Lung (tissue), 12 donors: Measurements from ENCODE around the gene LRP5. TPM values are rescaled to one million over a fixed set of nuclear protein-coding genes. Genes with fewer than 3 reads are reported as not detected.

Experiments
- ATAC-seq: fragments of 200-7000 bp; cut with Tn5 transposase; one replicate; pipeline ENCODE4 v1.9.1; 2020; ENCODE audit warnings: moderate number of reproducible peaks; ENCODE audit not compliant: insufficient read depth, low FRiP score
- DNase-seq, 3 donors: peaks; one replicate each; pipeline ENCODE4 v3.0.0-alpha.2; 2013 to 2017
- H3K27ac ChIP-seq, 2 donors: one replicate each; pipeline ENCODE4 v1.5.1; 2013; ENCODE audit warnings: mild to moderate bottlenecking in 2 of 2, moderate library complexity in 2 of 2, control low read depth in 1 of 2, inconsistent platforms in 1 of 2, low read depth in 1 of 2, low read length in 1 of 2
- H3K27me3 ChIP-seq, 3 donors: one replicate each; pipeline ENCODE4 v1.5.1; 2013; ENCODE audit warnings: low read length in 2 of 3; ENCODE audit not compliant: control insufficient read depth in 3 of 3, insufficient read depth in 3 of 3
- H3K36me3 ChIP-seq, 4 donors: one replicate each; pipeline ENCODE4 v1.5.1; 2013; ENCODE audit warnings: low read length in 4 of 4, mild to moderate bottlenecking in 1 of 4, moderate library complexity in 1 of 4; ENCODE audit not compliant: control insufficient read depth in 4 of 4, insufficient read depth in 4 of 4
- H3K4me1 ChIP-seq, 5 donors: one replicate each; pipeline ENCODE4 v1.5.1; 2013; ENCODE audit warnings: low read length in 5 of 5, mild to moderate bottlenecking in 2 of 5, moderate library complexity in 1 of 5; ENCODE audit not compliant: control insufficient read depth in 5 of 5, insufficient read depth in 5 of 5
- H3K4me3 ChIP-seq: one replicate; pipeline ENCODE4 v1.5.1; 2013; ENCODE audit warnings: mild to moderate bottlenecking, control low read depth, moderate library complexity
- H3K9ac ChIP-seq, 2 donors: one replicate each; pipeline ENCODE4 v1.5.1; 2013; ENCODE audit warnings: low read length in 2 of 2, control low read depth in 1 of 2; ENCODE audit not compliant: insufficient read depth in 1 of 2
- H3K9me3 ChIP-seq, 4 donors: one replicate each; pipeline ENCODE4 v1.5.1; 2013; ENCODE audit warnings: low read length in 3 of 4, mild to moderate bottlenecking in 1 of 4, moderate library complexity in 1 of 4; ENCODE audit not compliant: control insufficient read depth in 4 of 4, insufficient read depth in 3 of 4
- CTCF ChIP-seq: IDR thresholded peaks from 2 replicates; pipeline ENCODE4 v1.5.1; 2012; ENCODE audit warnings: mild to moderate bottlenecking; ENCODE audit errors: control extremely low read depth, extremely low read depth
- WGBS, 2 donors: extraction: QIAGEN DNeasy Blood & Tissue Kit; methylation state at CpG; one replicate each; pipeline ENCODE4 v1.1.7; 2013; 5-methylcytosine and 5-hydroxymethylcytosine counted together
- polyA plus RNA-seq, 2 donors: library from polyadenylated mRNA; stranded (reverse); fragments of 200-250 nt; gene quantifications; one replicate each; pipeline ENCODE4 v1.2.1, GENCODE V29; 2013
- total RNA-seq, 2 donors: library from RNA; depleted of rRNA in 1 of 2; stranded (reverse); fragments of >200 nt in 1 of 2; gene quantifications; one replicate each; pipeline ENCODE4 v1.2.1, GENCODE V29; 2014 to 2021
- donor health status: control.
- donor health status: control.
- donor health status: Bipolar disorder and iron deficiency.
- donor health status: healthy.
- donor health status: DM: yes; HTN: yes; CAD: no.

The LRP5 gene
- total and polyA plus RNA-seq, 4 donors, result 33.7 to 76.4 (median 63.2) TPM

- no peak for TF ChIP-seq CTCF
- H3K27me3 ChIP-seq, result no peaks in the 10 kb centered on the region
- no peak for ATAC-seq
- no peaks in the 10 kb centered on the region for H3K9me3 ChIP-seq
- no peak overlapping the region for H3K27ac ChIP-seq
- no peak overlapping the region for H3K9ac ChIP-seq
- H3K4me1 ChIP-seq, result no peaks in the 10 kb centered on the region
- WGBS, 2 donors, result 94 to 96% methylated on average over 16 of the region's 16 CpGs
- DNase-seq, result no peak
- no peak overlapping the region for H3K4me3 ChIP-seq
- peaks cover 0 to 45% (median 28%) of the 10 kb centered on the region in 4 donors for H3K36me3 ChIP-seq
Observed at GRCh38 chr11:68390315-68390714, 77.9 kb downstream of the LRP5 start.

- ATAC-seq, result no peak
- 93 to 94% methylated on average over 7 of the region's 7 CpGs for WGBS, 2 donors
- DNase-seq, result no peak
- H3K9me3 ChIP-seq, result no peaks in the 10 kb centered on the region
- no peaks in the 10 kb centered on the region for H3K27me3 ChIP-seq
- no peak for TF ChIP-seq CTCF
- no peak overlapping the region for H3K9ac ChIP-seq
- no peak overlapping the region for H3K27ac ChIP-seq
- H3K4me3 ChIP-seq, result no peak overlapping the region
- peaks cover 0 to 33% (median 23%) of the 10 kb centered on the region in 4 donors for H3K36me3 ChIP-seq
- H3K4me1 ChIP-seq, result peaks cover 0 to 10% (median 3%) of the 10 kb centered on the region in 5 donors
Observed at GRCh38 chr11:68392822-68393221, 80.4 kb downstream of the LRP5 start.

GRCh38 chr11:68396516-68396915 lies 84.1 kb downstream of the LRP5 start:
- Histone ChIP-seq H3K36me3 (peaks cover 0 to 12% (median 5%) of the 10 kb centered on the region in 4 donors), H3K27ac (no peak overlapping the region), H3K4me1 (peaks cover 0 to 34% (median 12%) of the 10 kb centered on the region in 5 donors), H3K9me3 (no peaks in the 10 kb centered on the region), H3K27me3 (no peaks in the 10 kb centered on the region), H3K9ac (no peak overlapping the region), H3K4me3 (no peak overlapping the region)
- no peak for ATAC-seq
- DNase-seq, result no peak
- 80 to 87% methylated on average over 12 of the region's 12 CpGs for WGBS, 2 donors
- no peak for TF ChIP-seq CTCF

GRCh38 chr11:68397256-68397655 lies 84.9 kb downstream of the LRP5 start:
- ATAC-seq (no peak), DNase-seq (no peak)
- no peak overlapping the region for H3K27ac ChIP-seq
- no peaks in the 10 kb centered on the region for H3K9me3 ChIP-seq
- H3K36me3 ChIP-seq, result peaks cover 0 to 9% (median 5%) of the 10 kb centered on the region in 4 donors
- H3K27me3 ChIP-seq, result no peaks in the 10 kb centered on the region
- WGBS, 2 donors, result 93 to 94% methylated on average over 14 of the region's 14 CpGs
- no peak overlapping the region for H3K9ac ChIP-seq
- no peak for TF ChIP-seq CTCF
- H3K4me1 ChIP-seq, result peaks cover 0 to 34% (median 12%) of the 10 kb centered on the region in 5 donors
- no peak overlapping the region for H3K4me3 ChIP-seq
